HEK293 (cell line): ENCODE measurements around the gene NOP10.

Experiments
- CTCF ChIA-PET: fragments of 350-600 bp; formaldehyde crosslinking; extraction: SDS; loops from one replicate; lab custom pipeline; 2021; ENCODE audit warnings: antibody characterized with exemption; lab: Yijun Ruan, JAX
- POLR2A ChIA-PET: fragments of 300-600 bp; formaldehyde crosslinking; extraction: SDS; loops from one replicate; lab custom pipeline; 2020; ENCODE audit warnings: antibody characterized with exemption, inconsistent platforms; lab: Yijun Ruan, JAX
- H3K27ac ChIP-seq: fragments of 200-500 bp; sonication (Bioruptor generic); 2 replicates; pipeline ENCODE4 v1.5.1; 2014; ENCODE audit warnings: low read depth, low read length, control low read depth, inconsistent platforms; ENCODE audit errors: extremely low read depth
- H3K36me3 ChIP-seq, 2 experiments: fragments of 200-500 bp in 1 of 2; sonication (Bioruptor generic) in 1 of 2; 1 replicate in 1 of 2; 2 replicates in 1 of 2; pipeline ENCODE4 v1.5.1; 2014 to 2017; ENCODE audit warnings: inconsistent platforms in 2 of 2, low read length in 2 of 2; ENCODE audit not compliant: control insufficient read depth in 2 of 2, insufficient read depth in 1 of 2
- H3K4me1 ChIP-seq: fragments of 200-500 bp; sonication (Bioruptor generic); 2 replicates; pipeline ENCODE4 v1.5.1; 2014; ENCODE audit warnings: mild to moderate bottlenecking, low read length, inconsistent platforms; ENCODE audit not compliant: control insufficient read depth, insufficient read depth
- H3K4me3 ChIP-seq: 2 replicates; pipeline ENCODE4 v1.5.1; 2011; ENCODE audit warnings: low read depth, mild to moderate bottlenecking, control low read depth, low read length, moderate library complexity
- H3K9me3 ChIP-seq: fragments of 200-500 bp; sonication (Bioruptor generic); 2 replicates; pipeline ENCODE4 v1.5.1; 2014; ENCODE audit warnings: low read depth, low read length, inconsistent platforms; ENCODE audit not compliant: control insufficient read depth, insufficient read depth
- FEZF1 ChIP-seq: fragments of 450-650 bp; formaldehyde crosslinking; IDR thresholded peaks from 2 replicates; pipeline ENCODE4 v1.5.1; 2016; ENCODE audit warnings: missing biosample characterization, missing genetic modification characterization
- GLIS2 ChIP-seq: fragments of 450-650 bp; formaldehyde crosslinking; IDR thresholded peaks from 2 replicates; pipeline ENCODE4 v1.5.1; 2016; ENCODE audit warnings: missing biosample characterization, missing genetic modification characterization
- KLF1 ChIP-seq: fragments of 450-650 bp; formaldehyde crosslinking; IDR thresholded peaks from 2 replicates; pipeline ENCODE4 v1.5.1; 2016; ENCODE audit warnings: missing biosample characterization, missing genetic modification characterization
- KLF10 ChIP-seq: fragments of 450-650 bp; IDR thresholded peaks from 2 replicates; pipeline ENCODE4 v1.5.1; 2018; ENCODE audit warnings: missing biosample characterization, mild to moderate bottlenecking, missing genetic modification characterization
- KLF17 ChIP-seq: fragments of 450-650 bp; formaldehyde crosslinking; IDR thresholded peaks from 2 replicates; pipeline ENCODE4 v1.5.1; 2016; ENCODE audit warnings: missing biosample characterization, missing genetic modification characterization
- KLF8 ChIP-seq: fragments of 450-650 bp; formaldehyde crosslinking; IDR thresholded peaks from 2 replicates; pipeline ENCODE4 v1.5.1; 2016; ENCODE audit warnings: missing biosample characterization, missing genetic modification characterization
- SP2 ChIP-seq: fragments of 450-650 bp; formaldehyde crosslinking; IDR thresholded peaks from 2 replicates; pipeline ENCODE4 v1.5.1; 2016; ENCODE audit warnings: missing biosample characterization, missing genetic modification characterization
- YY2 ChIP-seq: fragments of 450-650 bp; formaldehyde crosslinking; IDR thresholded peaks from 2 replicates; pipeline ENCODE4 v1.5.1; 2016; ENCODE audit warnings: missing biosample characterization, missing genetic modification characterization
- ZBTB26 ChIP-seq: fragments of 450-650 bp; formaldehyde crosslinking; optimal IDR thresholded peaks from 2 replicates; pipeline ENCODE3; 2016; ENCODE audit warnings: missing biosample characterization, mild to moderate bottlenecking, missing genetic modification characterization
- ZBTB8A ChIP-seq: fragments of 450-650 bp; formaldehyde crosslinking; IDR thresholded peaks from 2 replicates; pipeline ENCODE4 v1.5.1; 2016; ENCODE audit warnings: missing biosample characterization, missing genetic modification characterization
- ZFP41 ChIP-seq: fragments of 450-650 bp; formaldehyde crosslinking; IDR thresholded peaks from 2 replicates; pipeline ENCODE4 v1.5.1; 2016; ENCODE audit warnings: missing biosample characterization, missing genetic modification characterization, borderline replicate concordance
- ZNF146 ChIP-seq: fragments of 450-650 bp; formaldehyde crosslinking; IDR thresholded peaks from 2 replicates; pipeline ENCODE4 v1.5.1; 2016; ENCODE audit warnings: missing biosample characterization, missing genetic modification characterization
- ZNF155 ChIP-seq: fragments of 450-650 bp; formaldehyde crosslinking; IDR thresholded peaks from 2 replicates; pipeline ENCODE4 v1.5.1; 2016; ENCODE audit warnings: missing biosample characterization, missing genetic modification characterization
- ZNF16 ChIP-seq: fragments of 450-650 bp; formaldehyde crosslinking; IDR thresholded peaks from 2 replicates; pipeline ENCODE4 v1.5.1; 2016; ENCODE audit warnings: low read depth, missing biosample characterization, missing genetic modification characterization
- ZNF169 ChIP-seq: fragments of 450-650 bp; formaldehyde crosslinking; IDR thresholded peaks from 2 replicates; pipeline ENCODE4 v1.5.1; 2016; ENCODE audit warnings: missing biosample characterization, missing genetic modification characterization
- ZNF2 ChIP-seq: fragments of 450-650 bp; formaldehyde crosslinking; IDR thresholded peaks from 2 replicates; pipeline ENCODE4 v1.5.1; 2016; ENCODE audit warnings: missing biosample characterization, missing genetic modification characterization
- ZNF202 ChIP-seq: fragments of 450-650 bp; formaldehyde crosslinking; IDR thresholded peaks from 2 replicates; pipeline ENCODE4 v1.5.1; 2016; ENCODE audit warnings: missing biosample characterization, missing genetic modification characterization, borderline replicate concordance
- ZNF239 ChIP-seq: fragments of 450-650 bp; formaldehyde crosslinking; IDR thresholded peaks from 2 replicates; pipeline ENCODE4 v1.5.1; 2016; ENCODE audit warnings: missing biosample characterization, missing genetic modification characterization
- ZNF324 ChIP-seq: fragments of 450-650 bp; formaldehyde crosslinking; IDR thresholded peaks from 2 replicates; pipeline ENCODE4 v1.5.1; 2016; ENCODE audit warnings: missing biosample characterization, missing genetic modification characterization
- ZNF335 ChIP-seq: fragments of 450-650 bp; formaldehyde crosslinking; conservative IDR thresholded peaks from 2 replicates; pipeline ENCODE4 v1.5.1; 2016; ENCODE audit warnings: missing biosample characterization, missing genetic modification characterization
- ZNF362 ChIP-seq: fragments of 450-650 bp; formaldehyde crosslinking; IDR thresholded peaks from 2 replicates; pipeline ENCODE4 v1.5.1; 2016; ENCODE audit warnings: missing biosample characterization, missing genetic modification characterization
- ZNF404 ChIP-seq: fragments of 450-650 bp; formaldehyde crosslinking; IDR thresholded peaks from 2 replicates; pipeline ENCODE4 v1.5.1; 2017; ENCODE audit warnings: missing biosample characterization, missing genetic modification characterization
- ZNF48 ChIP-seq: fragments of 450-650 bp; formaldehyde crosslinking; IDR thresholded peaks from 2 replicates; pipeline ENCODE4 v1.5.1; 2016; ENCODE audit warnings: missing biosample characterization, missing genetic modification characterization
- ZNF510 ChIP-seq: fragments of 450-650 bp; formaldehyde crosslinking; IDR thresholded peaks from 2 replicates; pipeline ENCODE4 v1.5.1; 2018; ENCODE audit warnings: mild to moderate bottlenecking, missing genetic modification characterization, missing biosample characterization; ENCODE audit not compliant: insufficient replicate concordance
- ZNF513 ChIP-seq: fragments of 450-650 bp; IDR thresholded peaks from 2 replicates; pipeline ENCODE4 v1.5.1; 2018; ENCODE audit warnings: missing biosample characterization, missing genetic modification characterization
- ZNF548 ChIP-seq: fragments of 450-650 bp; formaldehyde crosslinking; IDR thresholded peaks from 2 replicates; pipeline ENCODE4 v1.5.1; 2016; ENCODE audit warnings: missing biosample characterization, missing genetic modification characterization
- ZNF558 ChIP-seq: fragments of 450-650 bp; formaldehyde crosslinking; IDR thresholded peaks from 2 replicates; pipeline ENCODE4 v1.5.1; 2016; ENCODE audit warnings: missing biosample characterization, missing genetic modification characterization
- ZNF623 ChIP-seq: fragments of 450-650 bp; formaldehyde crosslinking; IDR thresholded peaks from 2 replicates; pipeline ENCODE4 v1.5.1; 2016; ENCODE audit warnings: missing biosample characterization, missing genetic modification characterization
- ZNF776 ChIP-seq: fragments of 450-650 bp; formaldehyde crosslinking; IDR thresholded peaks from 2 replicates; pipeline ENCODE4 v1.5.0; 2017; ENCODE audit warnings: missing biosample characterization, missing genetic modification characterization, borderline replicate concordance

Gene NOP10

GRCh38 chr15:34361278-34361677, 18.3 kb upstream of the NOP10 start:
- POLR2A ChIA-PET, result no interaction called here
- H3K27ac ChIP-seq, result no peak overlapping the region
- TF ChIP-seq ZNF202 (no peak), ZNF324 (tag by site-specific recombination) (no peak), KLF10 (no peak), ZNF548 (tag by site-specific recombination) (no peak), ZBTB26 (tag by site-specific recombination) (no peak), ZNF146 (tag by site-specific recombination) (no peak), ZBTB8A (no peak), ZNF558 (tag by site-specific recombination) (no peak), ZNF335 (tag by site-specific recombination) (no peak), ZNF362 (tag by site-specific recombination) (no peak), KLF1 (tag by site-specific recombination) (no peak), ZNF513 (no peak), ZNF2 (tag by site-specific recombination) (no peak), ZNF16 (tag by site-specific recombination) (no peak)
- H3K4me1 ChIP-seq, result no peaks in the 10 kb centered on the region; the same call in 1 of the 2 replicates
- CTCF ChIA-PET, result interaction anchor here (2.5 kb wide), 1 partner anchor 18 kb away, joined by 13 read pairs; the partner anchor contains the start of genes NOP10 and NUTM1
- peaks cover 0 to 46% of the 10 kb centered on the region in 2 experiments; a peak in 1 of 3 replicates for H3K36me3 ChIP-seq
- no peaks in the 10 kb centered on the region for H3K9me3 ChIP-seq
- H3K4me3 ChIP-seq, result no peak overlapping the region

- POLR2A ChIA-PET, result no interaction called here
- no peaks in the 10 kb centered on the region for H3K4me1 ChIP-seq
- H3K27ac ChIP-seq, result no peak overlapping the region
- CTCF ChIA-PET, result interaction anchor here (0.9 to 2.5 kb wide), 2 partner anchors 17 to 172 kb away, joined by 5 to 13 read pairs; partner anchors contain the start of genes NOP10 and NUTM1
- TF ChIP-seq ZNF776 (tag by site-specific recombination), result no peak
- TF ChIP-seq ZNF2 (tag by site-specific recombination), result no peak
- no peak for TF ChIP-seq ZNF510 (tag by site-specific recombination)
- TF ChIP-seq KLF10, result no peak
- TF ChIP-seq ZNF155, result no peak
- no peak for TF ChIP-seq KLF8 (tag by site-specific recombination)
- peaks cover 0 to 46% of the 10 kb centered on the region in 2 experiments; a peak in 1 of 3 replicates for H3K36me3 ChIP-seq
- no peaks in the 10 kb centered on the region for H3K9me3 ChIP-seq
- H3K4me3 ChIP-seq, result no peak overlapping the region
Measured at GRCh38 chr15:34360298-34360697, 17.4 kb upstream of the NOP10 start.

GRCh38 chr15:34359416-34359815, 16.5 kb upstream of the NOP10 start:
- Histone ChIP-seq H3K4me3 (no peak overlapping the region), H3K27ac (no peak overlapping the region), H3K9me3 (no peaks in the 10 kb centered on the region), H3K4me1 (no peaks in the 10 kb centered on the region), H3K36me3 (peaks cover 0 to 46% of the 10 kb centered on the region in 2 experiments; a peak in 1 of 3 replicates)
- CTCF ChIA-PET, result interaction anchor here (2.5 kb wide), 1 partner anchor 16 kb away, joined by 13 read pairs; the partner anchor contains the start of genes NOP10 and NUTM1
- POLR2A ChIA-PET, result no interaction called here
- TF ChIP-seq SP2 (tag by site-specific recombination), result no peak
- TF ChIP-seq ZNF239 (tag by site-specific recombination), result no peak
- no peak for TF ChIP-seq KLF10
- TF ChIP-seq KLF17, result no peak
- no peak for TF ChIP-seq ZNF404
- TF ChIP-seq YY2, result no peak
- no peak for TF ChIP-seq ZNF48 (tag by site-specific recombination)
- no peak for TF ChIP-seq ZNF169 (tag by site-specific recombination)
- no peak for TF ChIP-seq GLIS2 (tag by site-specific recombination)
- TF ChIP-seq FEZF1, result no peak
- TF ChIP-seq ZFP41 (tag by site-specific recombination), result no peak
- no peak for TF ChIP-seq ZNF623 (tag by site-specific recombination)
